Measurements from ENCODE around the gene ARHGEF1.

- TF ChIP-seq, protein P1, sequence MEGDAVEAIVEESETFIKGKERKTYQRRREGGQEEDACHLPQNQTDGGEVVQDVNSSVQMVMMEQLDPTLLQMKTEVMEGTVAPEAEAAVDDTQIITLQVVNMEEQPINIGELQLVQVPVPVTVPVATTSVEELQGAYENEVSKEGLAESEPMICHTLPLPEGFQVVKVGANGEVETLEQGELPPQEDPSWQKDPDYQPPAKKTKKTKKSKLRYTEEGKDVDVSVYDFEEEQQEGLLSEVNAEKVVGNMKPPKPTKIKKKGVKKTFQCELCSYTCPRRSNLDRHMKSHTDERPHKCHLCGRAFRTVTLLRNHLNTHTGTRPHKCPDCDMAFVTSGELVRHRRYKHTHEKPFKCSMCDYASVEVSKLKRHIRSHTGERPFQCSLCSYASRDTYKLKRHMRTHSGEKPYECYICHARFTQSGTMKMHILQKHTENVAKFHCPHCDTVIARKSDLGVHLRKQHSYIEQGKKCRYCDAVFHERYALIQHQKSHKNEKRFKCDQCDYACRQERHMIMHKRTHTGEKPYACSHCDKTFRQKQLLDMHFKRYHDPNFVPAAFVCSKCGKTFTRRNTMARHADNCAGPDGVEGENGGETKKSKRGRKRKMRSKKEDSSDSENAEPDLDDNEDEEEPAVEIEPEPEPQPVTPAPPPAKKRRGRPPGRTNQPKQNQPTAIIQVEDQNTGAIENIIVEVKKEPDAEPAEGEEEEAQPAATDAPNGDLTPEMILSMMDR (IDR thresholded peaks at IDR 0.05; ENCODE audit: low read length): peak; percentile 47
- no peak for TF ChIP-seq EZH2 (IDR thresholded peaks at IDR 0.05; ENCODE audit: borderline replicate concordance, low read length)
These were observed 13.0 kb downstream of the ARHGEF1 start for GRCh38 chr19:41895745-41896580.
